Activated CD4-positive, alpha-beta T cell treated with anti-CD3 and anti-CD28 coated beads for 4 hours (primary cell): Measurements from ENCODE around the gene ABHD2.
"Not testable (repeated sequence)": the region's sequence is repeated elsewhere in the genome, so short reads cannot be mapped to it uniquely, and the experiment has no call there.

Experiments used
- DNase-seq, 2 donors: peaks; one replicate each; pipeline ENCODE4 v3.0.0-alpha.2; 2020

ABHD2 gene

DNA sequence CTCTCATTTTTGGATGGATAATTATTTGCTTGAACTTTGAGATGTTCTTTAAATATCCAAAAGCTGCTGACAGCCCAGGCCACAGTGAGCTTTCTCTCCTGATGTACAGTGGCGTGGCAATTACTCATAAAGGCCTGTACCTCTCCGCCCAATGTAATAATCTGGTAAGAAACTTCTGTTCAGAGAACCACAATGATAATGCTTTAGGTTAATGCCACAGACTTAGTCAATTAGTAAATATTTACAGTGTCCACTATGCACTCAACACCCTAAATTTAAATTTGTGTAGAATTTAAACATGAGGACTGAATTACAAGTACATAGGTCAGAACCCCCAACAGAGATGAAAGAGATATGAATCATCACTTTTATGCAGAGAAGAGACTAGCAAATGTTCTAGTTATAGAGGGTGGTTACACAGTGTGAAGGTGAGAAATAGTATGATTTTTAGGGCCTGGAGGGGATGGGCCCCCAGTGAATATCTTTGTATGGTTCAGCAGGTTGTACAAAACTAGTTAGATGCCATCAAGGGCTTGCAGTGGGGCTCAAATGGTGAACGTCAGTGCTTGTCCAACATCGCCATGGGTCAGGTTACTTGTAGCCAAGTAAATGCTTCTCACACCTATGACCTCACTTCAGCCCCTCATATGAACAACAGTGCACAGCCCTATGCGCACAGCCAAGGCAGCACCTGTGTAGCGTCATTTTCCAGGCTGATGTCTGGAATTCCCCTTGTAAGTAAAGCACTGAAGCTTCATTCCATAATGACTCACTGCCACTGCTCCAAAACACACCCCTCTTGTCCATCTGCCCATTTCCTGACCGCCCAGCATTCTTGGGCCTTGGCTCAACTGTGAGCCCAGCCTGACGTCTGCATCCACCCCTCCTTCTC, 13.3 kb downstream of the ABHD2 start:
- DNase-seq: no peak

DNA sequence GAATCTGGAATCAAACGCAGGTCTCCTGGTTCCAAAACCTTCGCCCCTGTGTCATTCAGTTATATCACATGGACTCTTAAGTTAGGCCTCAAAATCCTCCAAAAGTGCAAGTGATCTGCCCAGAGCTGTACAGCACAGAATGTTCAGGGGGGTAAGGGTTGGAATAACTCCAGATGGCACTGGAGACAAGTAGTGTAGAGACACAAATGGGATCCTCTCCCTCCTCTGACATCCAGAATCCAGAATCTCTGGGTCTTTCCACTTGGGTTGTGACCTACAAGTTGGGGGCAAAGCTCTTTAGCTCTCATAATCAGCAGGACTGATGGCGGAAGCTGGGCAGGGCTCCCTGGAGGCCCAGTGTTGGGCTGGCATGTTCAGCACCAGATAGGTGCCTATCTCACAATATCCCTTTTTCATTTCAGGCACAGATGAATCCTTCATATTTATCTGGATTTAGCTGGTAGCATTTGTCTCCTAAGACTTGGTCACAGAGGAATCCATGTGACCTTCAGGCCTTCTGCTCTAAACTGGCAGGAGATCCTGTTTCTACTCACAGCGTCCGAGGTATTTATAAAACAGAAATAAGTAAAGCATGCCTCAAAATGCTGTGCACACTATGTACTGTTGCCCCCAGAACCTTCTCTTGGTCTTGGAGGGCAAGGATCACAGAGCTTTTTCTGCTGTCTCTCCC, 15.4 kb downstream of the ABHD2 start:
- no peak for DNase-seq

- no peak for DNase-seq
Measured at GRCh38 chr15:89104172-89104564, 15.9 kb downstream of the ABHD2 start.

DNA sequence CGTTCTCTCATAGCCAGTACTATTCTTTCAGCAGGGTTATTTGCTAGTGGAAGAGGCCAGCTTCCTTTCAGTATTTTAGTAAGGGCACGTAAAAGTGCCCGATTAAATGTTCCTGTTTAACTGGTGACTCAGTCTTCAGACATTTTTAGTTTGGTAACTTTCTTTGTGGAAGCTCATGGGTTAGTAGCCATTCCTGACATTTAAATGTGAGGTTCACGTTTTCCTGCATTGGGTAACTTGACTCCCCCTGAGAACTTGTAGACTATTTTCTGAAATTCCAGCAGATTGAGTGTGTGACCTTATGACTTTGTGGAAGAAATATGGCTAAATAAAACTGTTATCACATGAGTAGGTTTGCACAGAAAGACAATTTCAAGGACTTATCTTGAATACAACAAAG, 16.9 kb downstream of the ABHD2 start:
- no peak for DNase-seq

- no peak for DNase-seq
Measured at GRCh38 chr15:89106200-89106599, 17.9 kb downstream of the ABHD2 start.

- no peak for DNase-seq
Measured at GRCh38 chr15:89107984-89108383, 19.7 kb downstream of the ABHD2 start.

GRCh38 chr15:89108835-89109234, 20.6 kb downstream of the ABHD2 start:
- no peak for DNase-seq

GRCh38 chr15:89109238-89109637, 21.0 kb downstream of the ABHD2 start:
- no peak for DNase-seq

GRCh38 chr15:89110060-89110459, 21.8 kb downstream of the ABHD2 start:
- DNase-seq: no peak

DNA sequence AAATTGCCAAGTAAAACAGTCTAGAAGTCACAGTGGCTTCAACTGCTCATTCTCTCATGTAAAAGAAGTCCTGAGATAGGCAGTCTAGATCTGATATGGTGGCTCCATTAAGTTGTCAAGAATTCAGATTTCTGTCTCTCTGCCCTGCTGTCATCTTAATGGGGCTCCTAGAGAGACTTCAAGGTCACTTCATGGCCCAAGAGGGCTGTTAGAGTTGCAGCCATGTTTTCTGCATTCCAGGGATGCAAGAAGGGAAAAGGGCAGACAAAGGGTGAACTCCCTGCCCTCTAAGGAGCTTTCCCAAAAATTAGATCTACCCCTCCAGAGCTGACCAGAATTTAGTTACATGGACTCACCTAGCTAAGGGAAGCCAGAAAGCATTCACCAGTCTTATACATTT, 23.1 kb downstream of the ABHD2 start:
- DNase-seq: no peak

- DNase-seq: no peak
Measured at GRCh38 chr15:89111961-89112340, 23.7 kb downstream of the ABHD2 start.

GRCh38 chr15:89112341-89112971, 24.2 kb downstream of the ABHD2 start:
- DNase-seq: no peak

GRCh38 chr15:89113296-89114024, 25.2 kb downstream of the ABHD2 start:
- no peak for DNase-seq

DNA sequence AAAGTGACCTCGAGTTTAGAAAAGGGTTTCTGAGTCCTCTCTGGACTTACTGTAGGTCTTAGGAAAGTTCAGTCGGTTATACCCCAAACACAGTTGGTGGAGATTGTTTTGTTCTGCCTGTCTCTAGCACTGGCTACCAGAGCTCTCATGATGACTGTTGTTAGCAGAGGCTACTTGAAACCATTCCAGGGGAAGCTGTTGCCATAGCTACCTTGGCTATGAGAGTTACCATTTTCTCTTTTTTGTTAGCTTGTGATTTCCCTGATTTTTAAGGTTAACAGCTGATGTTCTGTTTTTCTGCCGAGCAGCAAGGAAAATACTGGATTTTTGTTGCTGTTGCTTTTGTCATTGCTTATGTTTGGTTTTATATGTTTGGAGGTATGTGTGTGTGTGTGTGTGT, 26.7 kb downstream of the ABHD2 start:
- DNase-seq: no peak

DNA sequence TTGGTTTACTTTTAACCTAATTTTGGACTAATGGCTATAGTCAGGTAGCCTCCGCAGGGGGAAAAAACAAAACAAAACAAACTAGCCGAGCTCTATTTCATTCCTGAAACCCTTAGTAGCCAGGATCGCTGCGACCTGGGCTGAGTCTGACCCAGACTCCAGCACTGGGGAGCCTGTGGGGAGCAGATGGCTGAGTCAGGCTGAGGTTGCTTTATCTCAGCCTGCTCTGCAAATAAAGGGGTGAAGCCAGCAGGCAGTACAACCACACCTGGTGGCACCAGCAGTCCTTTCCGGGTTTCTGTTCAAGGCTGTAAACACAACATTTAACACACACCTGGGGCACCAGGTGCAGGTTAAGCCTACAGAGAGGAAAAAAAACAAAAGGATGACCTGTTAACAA, 27.3 kb downstream of the ABHD2 start:
- no peak for DNase-seq

- no peak for DNase-seq
Measured at GRCh38 chr15:89116404-89116803, 28.1 kb downstream of the ABHD2 start.

- DNase-seq: no peak
Measured at GRCh38 chr15:89117790-89118189, 29.5 kb downstream of the ABHD2 start.

GRCh38 chr15:89118481-89118989, 30.3 kb downstream of the ABHD2 start:
- DNase-seq: no peak

GRCh38 chr15:89119489-89120478, 31.5 kb downstream of the ABHD2 start:
- DNase-seq: no peak

DNA sequence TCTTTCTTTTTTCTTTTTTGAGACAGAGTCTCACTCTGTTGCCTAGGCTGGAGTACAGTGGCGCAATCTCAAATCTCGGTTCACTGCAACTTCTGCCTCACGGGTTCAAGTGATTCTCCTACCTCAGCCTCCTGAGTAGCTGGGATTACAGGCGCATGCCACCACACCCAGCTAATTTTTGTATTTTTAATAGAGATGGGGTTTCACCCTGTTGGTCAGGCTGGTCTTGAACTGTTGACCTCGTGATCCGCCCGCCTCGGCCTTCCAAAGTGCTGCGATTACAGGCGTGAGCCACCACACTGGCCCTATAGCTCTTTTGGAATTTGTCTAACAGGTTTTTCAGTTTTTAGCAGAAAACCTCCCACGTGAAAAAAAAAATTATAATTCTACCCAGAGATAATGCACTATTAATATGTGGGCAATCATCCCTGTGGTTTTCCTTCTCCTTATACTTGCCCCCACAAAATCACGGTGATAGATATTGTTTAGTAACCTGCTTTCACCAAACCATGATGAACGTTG, 32.3 kb downstream of the ABHD2 start:
- DNase-seq: not testable (repeated sequence)

GRCh38 chr15:89121414-89121813, 33.2 kb downstream of the ABHD2 start:
- no peak for DNase-seq
